GM12878 (cell line): ENCODE results near the gene ARHGDIG. TPM values are rescaled to one million over a fixed set of nuclear protein-coding genes. Genes with fewer than 3 reads are reported as not detected.

ENCODE experiments used
- ATAC-seq: fragments of 200-7000 bp; cut with Tn5 transposase; 3 replicates; pipeline ENCODE4 v1.9.1; 2020; ENCODE audit warnings: mild to moderate bottlenecking, moderate library complexity
- BruUV-seq: library from RNA; stranded (reverse); fragments of 400-500 nt; replicated peaks from 2 replicates; lab custom pipeline; 2021; lab: Mats Ljungman, UMichigan
- CTCF ChIA-PET: fragments of 300-600 bp; sonication (Branson Sonifier 250); formaldehyde crosslinking; extraction: SDS; loops from one replicate; lab custom pipeline; 2021; ENCODE audit warnings: inconsistent platforms; lab: Yijun Ruan, JAX
- POLR2A ChIA-PET: fragments of 350-600 bp; formaldehyde crosslinking; extraction: SDS; loops from one replicate; lab custom pipeline; 2021; ENCODE audit warnings: inconsistent platforms; lab: Charles Lee
- RAD21 ChIA-PET: fragments of 300-600 bp; sonication (Branson Sonifier 250); formaldehyde crosslinking; loops from one replicate; lab custom pipeline; 2023; ENCODE audit warnings: antibody characterized with exemption; ENCODE audit not compliant: unreplicated experiment; lab: Charles Lee
- SMC1A ChIA-PET: fragments of 300-600 bp; sonication (Branson Sonifier 250); formaldehyde crosslinking; loops from one replicate; lab custom pipeline; 2023; ENCODE audit not compliant: unreplicated experiment, uncharacterized antibody; lab: Charles Lee
- DNase-seq: peaks from one replicate; pipeline ENCODE4 v3.0.0-alpha.2; 2011; ENCODE audit warnings: low read depth, low spot score
- FAIRE-seq: peaks from 3 replicates; lab custom pipeline; 2011; peaks lifted over from hg19 to GRCh38; lab: Jason Lieb, UNC
- H2AFZ ChIP-seq: 2 replicates; pipeline ENCODE4 v1.6.0; 2011; ENCODE audit warnings: low read depth, low read length, control low read depth; ENCODE audit not compliant: control insufficient read depth
- H3K27ac ChIP-seq: 2 replicates; pipeline ENCODE4 v1.5.1; 2011; ENCODE audit warnings: control low read depth; ENCODE audit not compliant: control insufficient read depth, insufficient read depth
- H3K27me3 ChIP-seq, 2 experiments: replicated peaks in 1 of 2; 2 replicates each; pipeline versions ENCODE4 v1.6.0 to v1.6.1; 2011; ENCODE audit warnings: low read length in 1 of 2; ENCODE audit not compliant: control insufficient read depth in 2 of 2, insufficient read depth in 2 of 2
- H3K36me3 ChIP-seq, 2 experiments: 2 replicates each; pipeline ENCODE4 v1.5.1; 2011; ENCODE audit warnings: low read length in 1 of 2; ENCODE audit not compliant: control insufficient read depth in 2 of 2, insufficient read depth in 2 of 2
- H3K4me1 ChIP-seq: 2 replicates; pipeline ENCODE4 v1.6.1; 2011; ENCODE audit warnings: mild to moderate bottlenecking, low read length, moderate library complexity, mixed read lengths; ENCODE audit not compliant: control insufficient read depth, insufficient read depth
- H3K4me2 ChIP-seq: 2 replicates; pipeline ENCODE4 v1.6.0; 2011; ENCODE audit warnings: control low read depth; ENCODE audit not compliant: control insufficient read depth, insufficient read depth
- H3K4me3 ChIP-seq: fragments of 200-600 bp; sonication (generic); 2 replicates; pipeline ENCODE4 v1.5.1; 2016
- H3K79me2 ChIP-seq: 2 replicates; pipeline ENCODE4 v1.6.0; 2011; ENCODE audit warnings: low read length; ENCODE audit not compliant: control insufficient read depth, insufficient read depth
- H3K9ac ChIP-seq: 2 replicates; pipeline ENCODE4 v1.8.0; 2011; ENCODE audit warnings: low read length, control low read depth, mixed read lengths; ENCODE audit not compliant: control insufficient read depth, insufficient read depth
- H3K9me3 ChIP-seq: replicated peaks from 3 replicates; pipeline ENCODE4 v1.5.1; 2011; ENCODE audit warnings: mild to moderate bottlenecking, low read length; ENCODE audit not compliant: control insufficient read depth, insufficient read depth
- H4K20me1 ChIP-seq: 2 replicates; pipeline ENCODE4 v1.6.0; 2011; ENCODE audit not compliant: control insufficient read depth, insufficient read depth
- CBFB ChIP-seq: IDR thresholded peaks from 2 replicates; pipeline ENCODE4 v1.6.1; 2016; ENCODE audit warnings: antibody characterized with exemption, low read depth
- CHD1 ChIP-seq: IDR thresholded peaks from 2 replicates; pipeline ENCODE4 v1.6.1; 2012; ENCODE audit warnings: low read depth, low read length, improper control_type of control experiment
- CREB1 ChIP-seq: IDR thresholded peaks from 2 replicates; pipeline ENCODE4 v1.6.1; 2012; ENCODE audit warnings: low read depth, mild to moderate bottlenecking, inconsistent platforms
- CREM ChIP-seq: IDR thresholded peaks from 2 replicates; pipeline ENCODE4 v1.6.1; 2014; ENCODE audit warnings: antibody characterized with exemption, low read depth
- CTCF ChIP-seq, 3 experiments: IDR thresholded peaks in 2 of 3; conservative IDR thresholded peaks in 1 of 3; 2 replicates each; pipeline ENCODE4 v1.5.1; 2011; ENCODE audit warnings: low read depth in 3 of 3, low read length in 3 of 3, mild to moderate bottlenecking in 3 of 3, control low read depth in 2 of 3, moderate library complexity in 2 of 3, inconsistent platforms in 1 of 3, mixed read lengths in 1 of 3; ENCODE audit not compliant: control insufficient read depth in 2 of 3, insufficient read depth in 1 of 3; ENCODE audit errors: extremely low read depth in 1 of 3
- EGR1 ChIP-seq, 2 experiments: IDR thresholded peaks; 1 replicate in 1 of 2; 2 replicates in 1 of 2; pipeline ENCODE4 v1.6.1; 2011 to 2012; ENCODE audit warnings: low read depth in 2 of 2, low read length in 2 of 2, borderline replicate concordance in 1 of 2, mild to moderate bottlenecking in 1 of 2, moderate library complexity in 1 of 2
- FOXM1 ChIP-seq: IDR thresholded peaks from 2 replicates; pipeline ENCODE4 v1.6.1; 2012; ENCODE audit warnings: low read depth, mild to moderate bottlenecking, inconsistent platforms, low read length, moderate library complexity
- GABPA ChIP-seq: IDR thresholded peaks from 2 replicates; pipeline ENCODE4 v1.6.1; 2014; ENCODE audit warnings: antibody characterized with exemption, low read depth, mild to moderate bottlenecking, inconsistent platforms
- HDGF ChIP-seq: fragments of 450-650 bp; IDR thresholded peaks from 2 replicates; pipeline ENCODE4 v1.6.1; 2016; ENCODE audit warnings: antibody characterized with exemption
- IRF3 ChIP-seq: fragments of 450-650 bp; IDR thresholded peaks from 2 replicates; pipeline ENCODE4 v1.6.1; 2014; ENCODE audit warnings: mild to moderate bottlenecking
- POLR2AphosphoS2 ChIP-seq: IDR thresholded peaks from 2 replicates; pipeline ENCODE4 v1.6.1; 2011; ENCODE audit warnings: low read depth, mild to moderate bottlenecking, low read length, improper control_type of control experiment, moderate library complexity
- POU2F2 ChIP-seq: IDR thresholded peaks from 3 replicates; pipeline ENCODE4 v1.6.1; 2011; ENCODE audit warnings: low read depth, mild to moderate bottlenecking, low read length, borderline replicate concordance
- SMAD5 ChIP-seq: IDR thresholded peaks from 2 replicates; pipeline ENCODE4 v1.6.1; 2016; ENCODE audit warnings: antibody characterized with exemption, low read depth
- SREBF2 ChIP-seq: IDR thresholded peaks from 2 replicates; pipeline ENCODE4 v1.6.1; 2012; ENCODE audit warnings: mild to moderate bottlenecking, low read length
- ZNF207 ChIP-seq: fragments of 450-650 bp; IDR thresholded peaks from 2 replicates; pipeline ENCODE4 v1.6.1; 2014; ENCODE audit warnings: antibody characterized with exemption, mild to moderate bottlenecking, borderline replicate concordance
- ZNF622 ChIP-seq: fragments of 450-650 bp; IDR thresholded peaks from 2 replicates; pipeline ENCODE4 v1.6.1; 2017; ENCODE audit warnings: mild to moderate bottlenecking, inconsistent platforms
- WGBS: methylation state at CpG from one replicate; pipeline ENCODE4 v1.1.6; 2016; ENCODE audit warnings: low lambda C conversion rate; ENCODE audit not compliant: insufficient replicate concordance, insufficient coverage; ENCODE audit errors: missing lambda C conversion rate; 5-methylcytosine and 5-hydroxymethylcytosine counted together
- in situ Hi-C: fragments of 300-500 bp; cut with MboI; formaldehyde crosslinking; loops from 9 replicates; pipeline ENCODE4 v1.14.3; 2018; ENCODE audit warnings: mixed read lengths
- intact Hi-C: fragments of 100-400 bp; cut with micrococcal nuclease; formaldehyde crosslinking; loops from one replicate; pipeline ENCODE4 v1.14.2; 2022; ENCODE audit not compliant: unreplicated experiment
- polyA plus RNA-seq, 11 experiments: library from polyadenylated mRNA; depleted of rRNA in 4 of 11; unstranded in 6 of 11; stranded (reverse) in 5 of 11; fragments of >200 nt; fragmentation: Nextera tagmentation in 4 of 11; fragmentation: Illumina TruSeq in 1 of 11; extraction: Ambion mirVana in 4 of 11; extraction: Trizol in 1 of 11; gene quantifications; 1 replicate in 1 of 11; 2 replicates in 10 of 11; pipeline versions ENCODE4 v1.2.1 to v1.2.3, GENCODE V29; 2011 to 2016; ENCODE audit warnings: inconsistent platforms in 2 of 11, missing spikeins in 2 of 11, low read depth in 1 of 11
- total RNA-seq, 4 experiments: library from RNA; depleted of rRNA in 3 of 4; stranded (reverse); fragments of >200 nt in 3 of 4; fragmentation: Illumina TruSeq in 1 of 4; extraction: Trizol in 1 of 4; gene quantifications; 2 replicates each; pipeline versions ENCODE4 v1.2.1 to v1.2.3, GENCODE V29; 2013 to 2021

Gene ARHGDIG
- total and polyA plus RNA-seq, 10 of the 15 experiments (the other 5 are each of a cell fraction or from before 2014, with no cell fraction given) = not detected

DNA sequence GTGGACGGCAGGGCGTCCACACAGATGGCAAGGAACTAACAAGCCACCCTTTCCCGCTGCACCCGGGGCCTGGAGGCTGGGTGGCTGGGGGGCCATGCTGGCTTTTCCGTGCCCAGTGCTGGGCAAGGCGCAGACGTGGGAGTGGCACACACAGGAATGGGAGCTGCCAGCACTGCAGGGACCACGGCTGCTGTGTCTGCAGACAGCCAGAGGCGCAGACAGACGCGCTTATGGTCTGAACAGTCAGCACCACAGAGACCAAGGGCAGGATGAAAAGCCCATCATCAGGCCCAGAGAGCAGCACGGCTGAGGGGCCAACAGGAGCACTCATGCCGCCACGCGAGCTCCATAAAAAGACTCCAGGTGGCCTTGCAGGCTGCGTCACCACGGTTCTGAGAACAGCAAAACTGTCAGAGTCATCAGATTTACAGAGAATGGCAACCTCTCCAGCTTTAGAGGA lies 26.6 kb downstream of the ARHGDIG start:
- Histone ChIP-seq H3K4me1 (no peaks in the 10 kb centered on the region; the same call in 1 of the 2 replicates), H3K9ac (no peak overlapping the region), H3K4me3 (no peak overlapping the region), H3K4me2 (no peak overlapping the region), H4K20me1 (no peaks in the 10 kb centered on the region; the same call in 1 of the 2 replicates), H3K36me3 (peaks cover 10 to 25% of the 10 kb centered on the region in 2 experiments), H3K9me3 (no peaks in the 10 kb centered on the region), H3K79me2 (no peaks in the 10 kb centered on the region), H3K27ac (no peak overlapping the region), H3K27me3 (no peaks in the 10 kb centered on the region), H2AFZ (no peak overlapping the region)
- BruUV-seq = no TSS peak
- no peak for TF ChIP-seq CREM
- TF ChIP-seq POU2F2 = no peak
- TF ChIP-seq CHD1 = no peak
- TF ChIP-seq SMAD5 = no peak
- TF ChIP-seq CREB1 = no peak
- TF ChIP-seq EGR1 (IDR thresholded peaks at IDR 0.05; ENCODE audit: borderline replicate concordance in 1 of 2, low read depth in 2 of 2, low read length in 2 of 2) = no peak
- TF ChIP-seq CBFB = no peak
- TF ChIP-seq SREBF2 = no peak
- TF ChIP-seq ZNF207 = no peak
- no peak for TF ChIP-seq IRF3
- TF ChIP-seq ZNF622 = no peak
- TF ChIP-seq POLR2AphosphoS2 = no peak
- no peak for TF ChIP-seq FOXM1
- no peak for TF ChIP-seq CTCF (IDR thresholded peaks at IDR 0.05 in 2 of 3, conservative IDR thresholded peaks at IDR 0.05 in 1 of 3; ENCODE audit: control insufficient read depth in 2 of 3, extremely low read depth in 1 of 3, insufficient read depth in 1 of 3, low read depth in 3 of 3, low read length in 3 of 3)
- no peak for TF ChIP-seq GABPA
- no peak for TF ChIP-seq HDGF
- ChIA-PET CTCF (no interaction called here), SMC1A (no interaction called here), RAD21 (no interaction called here), POLR2A (no interaction called here)
- 96% methylated on average over 17 of the region's 17 CpGs for WGBS
- FAIRE-seq (no peak), DNase-seq (no peak), ATAC-seq (no peak)
- intact Hi-C loops = no loop called here
- in situ Hi-C loops = no loop called here
